Heart right ventricle (tissue), 16 donors: Measurements from ENCODE around the gene SSBP3. TPM values are rescaled to one million over a fixed set of nuclear protein-coding genes. Genes with fewer than 3 reads are reported as not detected.

Experiments used
- ATAC-seq, 8 donors: fragments of 200-7000 bp; cut with Tn5 transposase; one replicate each; pipeline ENCODE4 v1.9.1; 2020; ENCODE audit warnings: mild to moderate bottlenecking in 8 of 8, moderate library complexity in 8 of 8, moderate number of reproducible peaks in 1 of 8
- DNase-seq, 2 donors: peaks; one replicate each; pipeline ENCODE4 v3.0.0-alpha.2; 2020
- H3K27ac ChIP-seq, 10 donors: fragments of 200-600 bp; sonication (generic) in 2 of 10; one replicate each; pipeline versions ENCODE4 v1.5.0 to v1.8.0; 2020 to 2022; ENCODE audit warnings: mild to moderate bottlenecking in 3 of 10
- H3K27me3 ChIP-seq, 7 donors: fragments of 200-600 bp; one replicate each; pipeline ENCODE4 v1.8.0; 2021 to 2022; ENCODE audit warnings: mild to moderate bottlenecking in 2 of 7
- H3K36me3 ChIP-seq, 9 donors: fragments of 200-600 bp; sonication (generic) in 1 of 9; one replicate each; pipeline versions ENCODE4 v1.5.0 to v1.8.0; 2020 to 2022; ENCODE audit warnings: mild to moderate bottlenecking in 2 of 9
- H3K4me1 ChIP-seq, 9 donors: fragments of 200-600 bp; sonication (generic) in 1 of 9; one replicate each; pipeline versions ENCODE4 v1.5.0 to v1.8.0; 2020 to 2022; ENCODE audit warnings: mild to moderate bottlenecking in 4 of 9
- H3K4me3 ChIP-seq, 10 donors: fragments of 200-600 bp; sonication (generic) in 2 of 10; one replicate each; pipeline versions ENCODE4 v1.5.0 to v1.8.0; 2020 to 2022; ENCODE audit warnings: mild to moderate bottlenecking in 7 of 10, moderate library complexity in 2 of 10
- H3K9me3 ChIP-seq, 11 donors: fragments of 200-600 bp in 10 of 11; sonication (generic) in 2 of 11; one replicate each; pipeline versions ENCODE4 v1.5.0 to v1.8.0; 2013 to 2022; ENCODE audit warnings: mild to moderate bottlenecking in 2 of 11, control low read depth in 1 of 11, moderate library complexity in 1 of 11
- WGBS, 2 donors: extraction: QIAGEN DNeasy Blood & Tissue Kit; methylation state at CpG; one replicate each; pipeline ENCODE4 v1.1.7; 2013; ENCODE audit warnings: inconsistent platforms in 1 of 2; 5-methylcytosine and 5-hydroxymethylcytosine counted together
- intact Hi-C, 10 donors: fragments of 100-400 bp; cut with DNase I; formaldehyde crosslinking; loops; one replicate each; pipeline versions ENCODE4 v1.11.1 to v1.14.2; 2022
- polyA plus RNA-seq, 2 donors: library from polyadenylated mRNA; stranded (reverse); fragments of 200-250 nt; gene quantifications; one replicate each; pipeline ENCODE4 v1.2.3, GENCODE V29; 2013
- total RNA-seq, 10 donors: library from RNA; stranded (reverse); fragmentation: NEBNext Ultra II Directional in 3 of 10; extraction: Animal tissue kit (Norgen Biotek cat#: 25700) in 3 of 10; gene quantifications; one replicate each; pipeline versions ENCODE4 v1.2.1 to v1.2.4, GENCODE V29; 2021 to 2023
- TF ChIP-seq, protein P1 (sequence below), 9 donors: fragments of 200-600 bp; sonication (generic) in 2 of 9; IDR thresholded peaks; one replicate each; pipeline versions ENCODE4 v1.5.0 to v1.8.0; 2021 to 2022; ENCODE audit warnings: antibody characterized with exemption in 9 of 9, mild to moderate bottlenecking in 5 of 9, moderate library complexity in 1 of 9
- donor health status: Arrhythmogenic right ventricular cardiomyopathy.
- donor health status: ischemic (EF 13 %, LVEDD 7.1; RV severe dilation, severe dysfunction).
- donor health status: healthy with polysubstance abuse.
- donor health status: DM: no; HTN: yes; CAD: no.
- donor health status: DM: no; HTN: no; CAD: no.
- donor health status: ischemic (EF 25% LVEDD 6.9; RV normal size, moderate dysfunction).
- donor health status: ischemic (EF 25% LVEDD 5.7; RV mildly dilated, moderate dysfunction).
- donor health status: healthy.
- donor health status: DM: yes; HTN: yes; CAD: no.
- donor health status: Ischemic cardiomyopathy.
- donor health status: ischemic (EF 35%, LVEDD 5.7; RV mildly dilated, moderate dysfunction).
- donor health status: nonischemic (EF 11% LVEDD 7.7; RV severe dilation, severe dysfunction).
- donor health status: DM: yes; HTN: yes; CAD: no.
- donor health status: PGD.
- donor health status: ischemic (EF 29% LVEDD 5.4; RV normal size, mild dysfunction).
- donor health status: nonischemic (EF 23%, LVEDD 6.1; RV moderate dilation, normal function).

SSBP3 gene
- total and polyA plus RNA-seq, 12 donors = 17.6 to 71.9 (median 52.8) TPM

GRCh38 chr1:54199151-54199764 lies 206.9 kb downstream of the SSBP3 start:
- ATAC-seq (no peak), DNase-seq (no peak)
- Histone ChIP-seq H3K27me3 (no peaks in the 10 kb centered on the region), H3K4me3 (peak overlapping the region; percentile 68 to 100 (median 84)), H3K4me1 (peaks cover 6 to 32% (median 20%) of the 10 kb centered on the region in 9 donors), H3K9me3 (no peaks in the 10 kb centered on the region), H3K27ac (peak overlapping the region in 9 of 10 donors; percentile 44 to 90 (median 81)), H3K36me3 (peaks cover 0 to 38% (median 0%) of the 10 kb centered on the region in 9 donors)
- WGBS, 2 donors = 18 to 22% methylated on average over 17 of the region's 17 CpGs
- TF ChIP-seq, protein P1, sequence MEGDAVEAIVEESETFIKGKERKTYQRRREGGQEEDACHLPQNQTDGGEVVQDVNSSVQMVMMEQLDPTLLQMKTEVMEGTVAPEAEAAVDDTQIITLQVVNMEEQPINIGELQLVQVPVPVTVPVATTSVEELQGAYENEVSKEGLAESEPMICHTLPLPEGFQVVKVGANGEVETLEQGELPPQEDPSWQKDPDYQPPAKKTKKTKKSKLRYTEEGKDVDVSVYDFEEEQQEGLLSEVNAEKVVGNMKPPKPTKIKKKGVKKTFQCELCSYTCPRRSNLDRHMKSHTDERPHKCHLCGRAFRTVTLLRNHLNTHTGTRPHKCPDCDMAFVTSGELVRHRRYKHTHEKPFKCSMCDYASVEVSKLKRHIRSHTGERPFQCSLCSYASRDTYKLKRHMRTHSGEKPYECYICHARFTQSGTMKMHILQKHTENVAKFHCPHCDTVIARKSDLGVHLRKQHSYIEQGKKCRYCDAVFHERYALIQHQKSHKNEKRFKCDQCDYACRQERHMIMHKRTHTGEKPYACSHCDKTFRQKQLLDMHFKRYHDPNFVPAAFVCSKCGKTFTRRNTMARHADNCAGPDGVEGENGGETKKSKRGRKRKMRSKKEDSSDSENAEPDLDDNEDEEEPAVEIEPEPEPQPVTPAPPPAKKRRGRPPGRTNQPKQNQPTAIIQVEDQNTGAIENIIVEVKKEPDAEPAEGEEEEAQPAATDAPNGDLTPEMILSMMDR (IDR thresholded peaks at IDR 0.05) = no peak
- intact Hi-C loops = no loop called here

- H3K36me3 ChIP-seq = peaks cover 0 to 76% (median 16%) of the 10 kb centered on the region in 9 donors
- no peak overlapping the region for H3K27ac ChIP-seq
- TF ChIP-seq, protein P1 (IDR thresholded peaks at IDR 0.05) = no peak
- no peaks in the 10 kb centered on the region for H3K4me1 ChIP-seq
- H3K27me3 ChIP-seq = no peaks in the 10 kb centered on the region
- DNase-seq = no peak
- 95 to 97% methylated on average over 5 of the region's 5 CpGs for WGBS, 2 donors
- intact Hi-C loops = no loop called here
- ATAC-seq = no peak
- H3K9me3 ChIP-seq = no peaks in the 10 kb centered on the region
- H3K4me3 ChIP-seq = no peak overlapping the region
Measured at GRCh38 chr1:54193453-54193852, 212.7 kb downstream of the SSBP3 start.

DNA sequence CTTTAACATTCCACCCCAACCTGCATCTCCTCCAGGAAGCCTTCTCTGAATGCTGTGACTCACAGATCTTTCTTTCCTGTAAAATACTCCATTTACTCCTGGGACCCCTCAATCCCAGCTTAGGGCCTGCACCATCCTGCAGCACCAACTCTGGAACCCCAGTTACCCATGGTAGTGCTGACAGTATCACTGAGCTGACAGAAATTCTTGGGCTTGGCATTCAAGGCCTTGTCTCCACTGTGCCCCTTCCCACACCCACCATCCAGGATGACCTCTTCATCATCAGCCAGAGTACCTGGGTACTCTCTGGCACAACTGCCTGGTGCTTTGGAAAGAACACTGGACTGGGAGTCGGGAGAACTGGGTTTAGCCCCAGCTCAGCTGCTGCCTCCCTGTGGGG lies 214.7 kb downstream of the SSBP3 start:
- TF ChIP-seq, protein P1 (IDR thresholded peaks at IDR 0.05) = no peak
- DNase-seq (no peak), ATAC-seq (no peak)
- WGBS, 2 donors = 93 to 100% methylated on average over 1 of the region's 1 CpG
- H3K36me3 ChIP-seq = peaks cover 0 to 95% (median 18%) of the 10 kb centered on the region in 9 donors
- no peak overlapping the region for H3K27ac ChIP-seq
- no peaks in the 10 kb centered on the region for H3K27me3 ChIP-seq
- H3K4me3 ChIP-seq = no peak overlapping the region
- intact Hi-C loops = no loop called here
- H3K4me1 ChIP-seq = no peaks in the 10 kb centered on the region
- H3K9me3 ChIP-seq = no peaks in the 10 kb centered on the region

GRCh38 chr1:54190526-54190925 lies 215.7 kb downstream of the SSBP3 start:
- H3K27me3 ChIP-seq = no peaks in the 10 kb centered on the region
- TF ChIP-seq, protein P1 (IDR thresholded peaks at IDR 0.05) = no peak
- H3K9me3 ChIP-seq = no peaks in the 10 kb centered on the region
- WGBS, 2 donors = 92 to 96% methylated on average over 9 of the region's 9 CpGs
- no peak overlapping the region for H3K4me3 ChIP-seq
- no peaks in the 10 kb centered on the region for H3K4me1 ChIP-seq
- H3K27ac ChIP-seq = no peak overlapping the region
- no peak for ATAC-seq
- DNase-seq = no peak
- peaks cover 0 to 95% (median 26%) of the 10 kb centered on the region in 9 donors for H3K36me3 ChIP-seq
- intact Hi-C loops = no loop called here
